ENCODE data around the gene IQGAP3.

The IQGAP3 gene

GRCh38 chr1:156509424-156510034 lies 62.8 kb downstream of the IQGAP3 start:
- Histone ChIP-seq H3K4me3 (no peak overlapping the region), H3K36me3 (no peaks in the 10 kb centered on the region), H3K27ac (peak overlapping the region; percentile 94 to 100), H3K9me3 (no peaks in the 10 kb centered on the region), H3K27me3 (no peaks in the 10 kb centered on the region), H3K4me1 (peaks cover 0 to 59% (median 49%) of the 10 kb centered on the region in 4 donors)
- no peak for TF ChIP-seq CTCF (IDR thresholded peaks at IDR 0.05)
- intact Hi-C loops (cut with DNase I; ENCODE audit: low total_unique reads), result no loop called here
- DNase-seq, result peak in 1 of 2 donors; percentile 70

GRCh38 chr1:156508955-156509234 lies 63.5 kb downstream of the IQGAP3 start:
- peak overlapping the region; percentile 94 to 100 for H3K27ac ChIP-seq

GRCh38 chr1:156508205-156508954 lies 64.0 kb downstream of the IQGAP3 start:
- Histone ChIP-seq H3K4me3 (peak overlapping the region in 1 of 2 donors; percentile 12), H3K36me3 (no peaks in the 10 kb centered on the region), H3K27ac (peak overlapping the region; percentile 94 to 100), H3K9me3 (no peaks in the 10 kb centered on the region), H3K4me1 (peaks cover 0 to 71% (median 61%) of the 10 kb centered on the region in 4 donors), H3K27me3 (no peaks in the 10 kb centered on the region)
- TF ChIP-seq CTCF (IDR thresholded peaks at IDR 0.05), result no peak
- intact Hi-C loops (cut with DNase I; ENCODE audit: low total_unique reads), result no loop called here
- DNase-seq, result peak; percentile 91 to 97

More at GRCh38 chr1:156508955-156509234, 63.5 kb downstream of the IQGAP3 start:
- H3K36me3 ChIP-seq, result no peaks in the 10 kb centered on the region
- intact Hi-C loops (cut with DNase I; ENCODE audit: low total_unique reads), result no loop called here
- DNase-seq, result no peak
- TF ChIP-seq CTCF (IDR thresholded peaks at IDR 0.05), result no peak
- peaks cover 0 to 66% (median 56%) of the 10 kb centered on the region in 4 donors for H3K4me1 ChIP-seq
- H3K9me3 ChIP-seq, result no peaks in the 10 kb centered on the region
- H3K27me3 ChIP-seq, result no peaks in the 10 kb centered on the region
- H3K4me3 ChIP-seq, result no peak overlapping the region

GRCh38 chr1:156506450-156506849 lies 65.9 kb downstream of the IQGAP3 start:
- Histone ChIP-seq H3K36me3 (no peaks in the 10 kb centered on the region), H3K27me3 (no peaks in the 10 kb centered on the region), H3K9me3 (no peaks in the 10 kb centered on the region), H3K27ac (peak overlapping the region; percentile 94 to 100), H3K4me3 (no peak overlapping the region), H3K4me1 (peaks cover 0 to 82% (median 75%) of the 10 kb centered on the region in 4 donors)
- intact Hi-C loops (cut with DNase I; ENCODE audit: low total_unique reads), result no loop called here
- no peak for DNase-seq
- no peak for TF ChIP-seq CTCF (IDR thresholded peaks at IDR 0.05)

- Histone ChIP-seq H3K9me3 (no peaks in the 10 kb centered on the region), H3K36me3 (no peaks in the 10 kb centered on the region), H3K27ac (peak overlapping the region; percentile 94 to 100), H3K27me3 (no peaks in the 10 kb centered on the region), H3K4me1 (peaks cover 0 to 76% (median 69%) of the 10 kb centered on the region in 4 donors), H3K4me3 (peak overlapping the region in 1 of 2 donors; percentile 48)
- TF ChIP-seq CTCF (IDR thresholded peaks at IDR 0.05), result no peak
- intact Hi-C loops (cut with DNase I; ENCODE audit: low total_unique reads), result no loop called here
- peak in 1 of 2 donors; percentile 40 for DNase-seq
Observed at GRCh38 chr1:156505679-156506298, 66.6 kb downstream of the IQGAP3 start.
